ENCODE measurements around the gene ACOX1. TPM values are rescaled to one million over a fixed set of nuclear protein-coding genes. Genes with fewer than 3 reads are reported as not detected.
A peak's percentile ranks its signal among the peaks of the same experiment; 100 is the strongest.
"Not testable (repeated sequence)": the region's sequence is repeated elsewhere in the genome, so short reads cannot be mapped to it uniquely, and the experiment has no call there.

The ACOX1 gene
- total RNA-seq, 2 donors from 2014 or later = 18.5 to 21.0 TPM

- Mint-ChIP-seq H3K27ac (peak overlapping the region; percentile 14), H3K36me3 (ENCODE audit: low read depth) (peaks cover 3% of the 10 kb centered on the region), H3K4me1 (peaks cover 16% of the 10 kb centered on the region), H3K27me3 (no peaks in the 10 kb centered on the region), H3K4me3 (peak overlapping the region; percentile 25)
- ATAC-seq (no peak), DNase-seq (no peak)
- H3K9me3 ChIP-seq (ENCODE audit: control insufficient read depth, low read length, poor library complexity, severe bottlenecking) = no peaks in the 10 kb centered on the region
These were observed 2.2 kb upstream of the ACOX1 start for GRCh38 chr17:75981019-75981615.

DNA sequence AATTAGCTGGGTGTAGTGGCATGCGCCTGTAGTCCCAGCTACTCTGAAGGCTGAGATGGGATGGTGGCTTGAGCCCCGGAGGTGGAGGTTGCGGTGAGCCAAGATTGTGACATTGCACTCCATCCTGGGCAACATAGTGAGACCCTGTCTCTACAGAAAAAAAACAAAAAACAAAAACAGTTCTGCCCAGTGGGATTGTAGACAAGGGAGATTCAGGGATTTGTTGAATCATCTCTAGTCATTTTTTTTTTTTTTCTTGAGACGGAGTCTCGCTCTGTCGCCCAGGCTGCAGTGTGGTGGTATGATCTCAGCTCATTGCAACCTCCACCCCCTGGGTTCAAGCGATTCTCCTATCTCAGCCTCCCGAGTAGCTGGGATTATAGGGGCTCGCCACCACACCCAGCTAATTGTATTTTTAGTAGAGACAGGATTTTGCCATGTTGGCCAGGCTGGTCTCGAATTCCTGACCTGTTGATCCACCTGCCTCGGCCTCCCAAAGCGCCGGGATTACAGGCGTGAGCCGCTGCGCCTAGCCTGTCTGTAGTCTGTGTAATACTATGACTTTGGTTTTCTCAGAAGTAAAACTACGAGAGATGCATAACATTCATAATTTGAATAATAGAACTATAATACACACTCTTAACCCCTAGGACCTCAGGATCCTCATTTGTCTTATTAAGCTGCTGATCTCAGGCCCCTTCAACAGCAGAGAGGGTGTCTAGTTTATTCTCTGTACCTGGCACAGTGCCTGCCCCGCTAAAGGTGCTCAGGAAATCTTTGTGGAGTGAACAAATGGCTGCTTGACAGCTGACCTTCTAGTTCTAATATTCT, 1.4 kb upstream of the ACOX1 start:
- Mint-ChIP-seq H3K27me3 (no peaks in the 10 kb centered on the region), H3K4me3 (peak overlapping the region; percentile 97), H3K36me3 (ENCODE audit: low read depth) (peaks cover 3% of the 10 kb centered on the region), H3K27ac (peak overlapping the region; percentile 100), H3K4me1 (peaks cover 19% of the 10 kb centered on the region)
- ATAC-seq (no peak), DNase-seq (no peak)
- H3K9me3 ChIP-seq (ENCODE audit: control insufficient read depth, low read length, poor library complexity, severe bottlenecking) = no peaks in the 10 kb centered on the region

DNA sequence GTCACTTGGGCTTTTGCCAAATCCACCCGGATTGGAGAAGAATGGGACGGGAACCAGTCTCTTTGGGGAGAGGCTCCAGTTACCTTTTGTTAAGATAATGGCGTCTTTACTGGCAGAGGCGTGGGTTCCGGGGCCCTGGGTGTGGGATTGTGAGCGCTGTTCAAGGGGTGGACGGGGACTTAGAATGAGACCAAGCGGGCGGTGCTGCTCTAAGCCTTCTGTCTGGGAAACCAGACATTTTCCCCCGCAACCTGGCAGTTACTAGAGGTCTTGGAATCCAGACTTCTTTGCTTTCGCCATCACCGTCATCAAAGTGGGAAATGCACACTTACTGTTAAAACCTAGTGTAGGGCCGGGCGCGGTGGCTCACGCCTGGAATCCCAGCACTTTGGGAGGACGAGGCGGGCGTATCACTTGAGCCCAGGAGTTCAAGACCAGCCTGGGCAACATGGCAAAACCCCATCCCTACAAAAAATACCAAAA, 780 bp upstream of the ACOX1 start:
- H3K9me3 ChIP-seq (ENCODE audit: control insufficient read depth, low read length, poor library complexity, severe bottlenecking) = no peaks in the 10 kb centered on the region
- Mint-ChIP-seq H3K36me3 (ENCODE audit: low read depth) (peaks cover 3% of the 10 kb centered on the region), H3K4me3 (peak overlapping the region; percentile 97), H3K27me3 (no peaks in the 10 kb centered on the region), H3K4me1 (peaks cover 19% of the 10 kb centered on the region), H3K27ac (peak overlapping the region; percentile 100)
- ATAC-seq (peak; percentile 43), DNase-seq (no peak)

- DNase-seq (no peak), ATAC-seq (no peak)
- H3K4me1 Mint-ChIP-seq = peaks cover 22% of the 10 kb centered on the region
- peaks cover 7% of the 10 kb centered on the region for H3K36me3 Mint-ChIP-seq (ENCODE audit: low read depth)
- H3K9me3 ChIP-seq (ENCODE audit: control insufficient read depth, low read length, poor library complexity, severe bottlenecking) = no peaks in the 10 kb centered on the region
- H3K27ac Mint-ChIP-seq = peak overlapping the region; percentile 81
- no peaks in the 10 kb centered on the region for H3K27me3 Mint-ChIP-seq
- H3K4me3 Mint-ChIP-seq = no peak overlapping the region
These were observed 2.7 kb downstream of the ACOX1 start for GRCh38 chr17:75976175-75976848.

- DNase-seq (no peak), ATAC-seq (no peak)
- Mint-ChIP-seq H3K27ac (peak overlapping the region; percentile 81), H3K27me3 (no peaks in the 10 kb centered on the region), H3K36me3 (ENCODE audit: low read depth) (peaks cover 7% of the 10 kb centered on the region), H3K4me1 (peaks cover 22% of the 10 kb centered on the region), H3K4me3 (no peak overlapping the region)
- H3K9me3 ChIP-seq (ENCODE audit: control insufficient read depth, low read length, poor library complexity, severe bottlenecking) = no peaks in the 10 kb centered on the region
These were observed 3.2 kb downstream of the ACOX1 start for GRCh38 chr17:75975757-75976174.

GRCh38 chr17:75975187-75975586, 3.8 kb downstream of the ACOX1 start:
- not testable (repeated sequence) for H3K27ac Mint-ChIP-seq; H3K36me3 Mint-ChIP-seq (ENCODE audit: low read depth); H3K27me3 Mint-ChIP-seq; DNase-seq; H3K9me3 ChIP-seq (ENCODE audit: control insufficient read depth, low read length, poor library complexity, severe bottlenecking); ATAC-seq; H3K4me3 Mint-ChIP-seq
- peaks cover 21% of the 10 kb centered on the region for H3K4me1 Mint-ChIP-seq

GRCh38 chr17:75970626-75971025, 8.3 kb downstream of the ACOX1 start:
- Mint-ChIP-seq H3K4me1 (peaks cover 8% of the 10 kb centered on the region), H3K27me3 (no peaks in the 10 kb centered on the region), H3K27ac (no peak overlapping the region), H3K4me3 (no peak overlapping the region), H3K36me3 (ENCODE audit: low read depth) (peaks cover 5% of the 10 kb centered on the region)
- no peak for ATAC-seq
- no peak for DNase-seq
- H3K9me3 ChIP-seq (ENCODE audit: control insufficient read depth, low read length, poor library complexity, severe bottlenecking) = no peaks in the 10 kb centered on the region

DNA sequence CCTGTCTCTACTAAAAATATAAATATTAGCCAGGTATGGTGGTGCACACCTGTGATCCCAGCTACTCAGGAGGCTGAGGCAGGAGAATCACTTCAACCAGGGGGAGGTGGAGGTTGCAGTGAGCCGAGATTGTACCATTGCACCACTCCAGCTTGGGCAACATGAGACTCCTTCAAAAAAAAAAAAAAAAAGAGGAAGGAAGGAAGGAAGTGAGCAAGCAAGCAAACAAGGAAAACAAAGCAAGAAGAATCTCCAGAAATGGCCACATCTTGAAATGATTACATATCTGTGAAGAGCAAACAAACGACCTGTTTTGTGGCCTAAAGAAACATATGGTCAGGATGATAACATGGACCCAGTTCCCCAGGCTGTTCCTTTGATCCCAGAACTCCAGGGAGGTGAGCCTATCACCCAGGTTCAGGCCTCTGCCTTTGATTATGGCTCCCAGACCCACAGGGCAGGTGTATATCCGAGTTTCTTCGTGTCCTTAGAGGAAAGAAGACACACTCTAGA, 8.9 kb downstream of the ACOX1 start:
- Mint-ChIP-seq H3K27me3 (no peaks in the 10 kb centered on the region), H3K4me3 (no peak overlapping the region), H3K27ac (peak overlapping the region; percentile 57), H3K4me1 (peaks cover 7% of the 10 kb centered on the region), H3K36me3 (ENCODE audit: low read depth) (peaks cover 5% of the 10 kb centered on the region)
- DNase-seq (no peak), ATAC-seq (no peak)
- no peaks in the 10 kb centered on the region for H3K9me3 ChIP-seq (ENCODE audit: control insufficient read depth, low read length, poor library complexity, severe bottlenecking)

- H3K27me3 Mint-ChIP-seq; H3K9me3 ChIP-seq (ENCODE audit: control insufficient read depth, low read length, poor library complexity, severe bottlenecking); H3K4me3 Mint-ChIP-seq; DNase-seq; H3K4me1 Mint-ChIP-seq; H3K36me3 Mint-ChIP-seq (ENCODE audit: low read depth); ATAC-seq: not testable (repeated sequence)
- H3K27ac Mint-ChIP-seq = peak overlapping the region; percentile 57
These were observed 9.9 kb downstream of the ACOX1 start for GRCh38 chr17:75969044-75969443.

- ATAC-seq (no peak), DNase-seq (no peak)
- no peaks in the 10 kb centered on the region for H3K27me3 Mint-ChIP-seq
- no peaks in the 10 kb centered on the region for H3K9me3 ChIP-seq (ENCODE audit: control insufficient read depth, low read length, poor library complexity, severe bottlenecking)
- no peak overlapping the region for H3K4me3 Mint-ChIP-seq
- H3K27ac Mint-ChIP-seq = no peak overlapping the region
- H3K4me1 Mint-ChIP-seq = peaks cover 5% of the 10 kb centered on the region
- H3K36me3 Mint-ChIP-seq (ENCODE audit: low read depth) = peaks cover 2% of the 10 kb centered on the region
These were observed 13.5 kb downstream of the ACOX1 start for GRCh38 chr17:75965468-75965867.

DNA sequence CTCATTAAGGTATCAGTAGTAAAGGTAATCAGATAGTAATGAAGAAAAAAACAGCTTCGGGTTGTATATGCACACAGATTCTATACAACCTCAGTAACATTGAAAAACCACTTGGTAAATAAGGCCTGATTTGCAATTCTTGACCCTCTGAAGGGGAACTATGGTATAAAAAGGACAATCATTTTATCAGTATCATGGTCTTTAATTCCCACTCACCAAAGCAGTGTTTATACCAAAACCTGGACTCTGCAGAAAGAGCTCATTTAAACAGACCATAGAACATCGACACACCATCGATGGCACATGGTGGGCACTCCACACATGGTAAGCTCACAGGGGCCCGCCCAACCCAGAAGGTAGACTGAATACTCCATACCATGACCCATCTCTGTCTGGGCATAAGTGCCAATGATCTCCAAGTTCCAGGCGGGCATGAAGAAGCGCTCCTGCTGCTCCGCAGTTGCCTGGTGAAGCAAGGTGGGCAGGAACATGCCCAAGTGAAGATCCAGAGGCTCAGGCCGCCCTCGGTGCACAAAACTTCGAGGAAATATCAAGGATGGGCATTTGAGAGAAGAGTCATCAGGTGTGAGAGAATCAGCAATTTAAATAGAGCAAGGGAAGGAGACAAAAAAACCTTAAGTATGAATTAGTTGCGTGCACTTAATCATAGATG, 19.0 kb downstream of the ACOX1 start:
- DNase-seq (no peak), ATAC-seq (no peak)
- H3K9me3 ChIP-seq (ENCODE audit: control insufficient read depth, low read length, poor library complexity, severe bottlenecking) = no peaks in the 10 kb centered on the region
- Mint-ChIP-seq H3K4me3 (no peak overlapping the region), H3K4me1 (peaks cover 3% of the 10 kb centered on the region), H3K27ac (no peak overlapping the region), H3K36me3 (ENCODE audit: low read depth) (no peaks in the 10 kb centered on the region), H3K27me3 (no peaks in the 10 kb centered on the region)

DNA sequence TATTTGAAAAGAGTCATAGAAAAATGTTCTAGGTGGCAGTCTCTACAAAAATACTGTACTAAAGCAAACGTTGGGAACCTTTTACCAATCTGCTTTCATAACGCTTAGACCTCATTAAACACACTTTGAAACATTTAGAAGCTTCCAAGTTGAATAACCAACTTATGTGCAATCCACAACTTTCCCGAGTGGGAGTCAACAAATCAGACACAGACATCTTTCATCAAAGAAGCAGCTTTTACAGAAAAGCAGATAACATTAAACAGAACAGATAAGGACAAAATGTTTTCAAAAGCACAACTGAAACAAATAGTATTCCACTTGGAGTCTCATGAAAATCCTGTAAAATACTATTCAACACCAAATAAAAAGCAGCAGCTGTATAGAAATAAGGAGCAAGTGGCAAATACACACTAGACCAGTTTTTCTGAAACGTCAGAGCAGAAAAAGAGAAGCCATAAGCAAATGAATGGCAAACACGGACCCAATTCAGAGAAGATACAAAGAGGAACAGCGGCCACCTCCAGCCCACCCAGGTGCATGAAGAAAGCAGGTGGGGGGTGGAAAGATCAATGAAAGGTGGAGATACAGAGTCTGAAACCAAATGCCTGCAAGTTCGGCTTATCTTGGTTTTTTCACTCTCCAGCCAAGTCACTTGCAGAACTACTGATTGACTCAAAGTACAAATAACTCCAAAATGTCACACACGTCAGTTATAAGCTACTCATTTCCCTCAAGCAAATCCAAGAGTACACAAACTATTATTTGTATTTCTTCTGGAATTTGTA, 19.7 kb downstream of the ACOX1 start:
- Mint-ChIP-seq H3K27ac (no peak overlapping the region), H3K4me1 (peaks cover 3% of the 10 kb centered on the region), H3K4me3 (no peak overlapping the region), H3K36me3 (ENCODE audit: low read depth) (no peaks in the 10 kb centered on the region), H3K27me3 (no peaks in the 10 kb centered on the region)
- H3K9me3 ChIP-seq (ENCODE audit: control insufficient read depth, low read length, poor library complexity, severe bottlenecking) = no peaks in the 10 kb centered on the region
- ATAC-seq (no peak), DNase-seq (no peak)

All from T-helper 17 cell (primary cell).